ENCODE data around the gene HS3ST4.

The HS3ST4 gene

DNA sequence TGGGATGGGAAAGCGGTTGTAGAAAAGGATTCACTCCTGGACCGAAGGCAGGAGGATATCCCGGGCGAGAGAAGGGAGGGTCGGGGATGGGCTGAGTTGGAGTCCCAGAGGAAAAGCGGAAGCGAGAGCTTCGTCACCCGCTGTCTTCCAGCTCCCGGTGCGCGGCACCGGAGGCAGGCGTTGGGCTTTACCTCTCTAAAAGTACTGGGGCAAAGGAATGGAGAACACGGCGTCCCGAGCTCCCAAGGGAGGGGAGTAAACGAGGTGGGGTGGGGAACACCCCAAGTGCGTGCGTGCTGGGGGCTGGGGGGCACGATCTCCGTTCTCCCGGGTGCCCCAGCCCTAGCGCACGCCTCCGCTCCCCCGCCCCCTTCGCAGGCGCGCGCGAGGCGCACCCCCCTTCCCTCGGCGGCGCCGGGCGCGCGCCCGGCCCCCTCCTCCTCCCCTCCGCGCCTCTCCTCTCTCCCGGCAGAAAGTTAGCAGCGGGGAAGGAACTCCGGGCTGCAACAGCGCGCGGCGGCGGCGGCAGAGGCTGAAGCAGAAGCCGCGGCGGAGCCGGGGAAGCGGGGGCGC, at the start of gene HS3ST4:
HS3ST4 (plus strand) TSS at position 441 of the 573 bp plus-strand sequence.
- DNase-seq (ENCODE audit: low read depth), result no peak

- no peak for DNase-seq (ENCODE audit: low read depth)
Observed at GRCh38 chr16:25643633-25644032, 48.1 kb upstream of the HS3ST4 start.

DNA sequence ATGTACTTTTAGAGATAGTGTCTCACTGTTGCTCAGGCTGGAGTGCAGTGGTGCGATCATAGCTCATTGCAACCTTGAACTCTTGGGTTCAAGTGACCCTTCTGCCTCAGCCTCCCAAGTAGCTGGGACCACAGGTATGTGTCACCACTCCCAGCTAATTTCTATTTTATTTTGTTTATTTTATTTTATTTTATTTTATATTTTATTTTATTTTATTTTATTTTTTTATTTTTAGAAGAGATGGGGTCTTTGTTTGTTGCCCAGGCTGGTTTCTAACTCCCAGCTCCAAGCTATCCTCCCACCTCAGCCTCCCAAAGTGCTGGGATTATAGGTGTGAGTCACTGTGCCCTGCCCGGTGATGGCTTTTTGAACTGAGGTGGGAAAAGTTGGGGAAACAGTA, 35.1 kb upstream of the HS3ST4 start:
- DNase-seq (ENCODE audit: low read depth), result no peak

DNA sequence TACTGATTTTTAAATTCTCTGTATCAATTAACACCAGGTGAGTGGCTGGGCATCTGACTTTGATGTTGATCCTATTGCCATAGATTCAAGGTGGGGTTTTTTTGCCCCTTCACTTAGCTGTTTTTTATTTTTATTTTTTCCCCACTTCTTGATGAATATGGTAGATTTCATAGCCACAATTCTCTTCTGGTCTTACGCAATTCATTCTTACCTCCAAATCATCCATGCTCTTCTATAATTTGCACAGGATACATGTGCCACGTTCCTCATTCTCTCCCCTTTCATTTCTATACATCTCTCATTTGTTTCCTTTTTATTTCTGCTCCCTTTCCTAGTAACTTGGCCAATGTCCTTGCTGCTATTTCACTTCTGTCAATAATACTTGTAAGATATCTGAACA, 14.9 kb upstream of the HS3ST4 start:
- no peak for DNase-seq (ENCODE audit: low read depth)

- no peak for DNase-seq (ENCODE audit: low read depth)
Observed at GRCh38 chr16:25679511-25679910, 12.2 kb upstream of the HS3ST4 start.

GRCh38 chr16:25689137-25689836, 2.5 kb upstream of the HS3ST4 start:
- no peak for DNase-seq (ENCODE audit: low read depth)

DNA sequence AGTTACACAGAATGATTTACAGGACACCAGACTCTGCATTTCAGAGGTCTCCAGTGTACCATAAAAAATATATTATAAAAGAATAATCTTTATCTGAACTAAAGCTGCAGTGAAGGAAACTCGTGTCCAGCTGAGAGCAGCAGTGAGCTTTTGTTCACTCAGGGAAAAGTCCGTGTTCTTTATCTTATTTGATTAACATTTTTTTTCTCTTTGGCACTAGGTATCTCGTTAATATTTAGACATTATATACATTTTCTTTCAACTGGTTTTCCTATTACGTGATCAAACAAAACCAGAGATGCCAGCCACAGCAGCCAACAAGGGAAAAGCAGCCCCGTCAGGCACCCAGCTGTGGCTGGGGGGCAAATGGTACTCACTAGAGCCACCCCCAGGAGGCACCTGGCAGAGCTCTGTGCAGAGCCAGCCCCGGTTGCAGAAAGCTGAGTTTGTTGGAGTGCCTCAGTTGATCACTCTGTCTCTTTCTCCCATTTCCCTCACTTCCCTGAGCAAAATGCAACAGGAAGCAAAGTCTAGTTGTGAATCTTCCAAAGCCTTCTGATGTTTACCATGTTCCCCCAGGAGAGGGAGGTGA, 1.1 kb upstream of the HS3ST4 start:
- DNase-seq (ENCODE audit: low read depth), result no peak

DNA sequence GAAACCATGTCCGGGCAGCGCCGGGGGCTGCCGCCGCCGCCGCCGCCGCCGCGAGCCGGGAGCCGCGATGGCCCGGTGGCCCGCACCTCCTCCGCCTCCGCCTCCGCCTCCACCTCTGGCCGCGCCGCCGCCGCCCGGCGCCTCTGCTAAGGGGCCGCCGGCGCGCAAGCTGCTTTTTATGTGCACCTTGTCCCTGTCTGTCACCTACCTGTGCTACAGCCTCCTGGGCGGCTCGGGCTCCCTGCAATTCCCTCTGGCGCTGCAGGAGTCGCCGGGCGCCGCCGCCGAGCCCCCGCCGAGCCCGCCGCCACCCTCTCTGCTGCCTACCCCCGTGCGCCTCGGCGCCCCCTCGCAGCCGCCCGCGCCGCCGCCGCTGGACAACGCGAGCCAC, 587 bp downstream of the HS3ST4 start:
- DNase-seq (ENCODE audit: low read depth), result no peak

- no peak for DNase-seq (ENCODE audit: low read depth)
Observed at GRCh38 chr16:25692742-25693508, 1.2 kb downstream of the HS3ST4 start.

GRCh38 chr16:25693631-25694030, 1.9 kb downstream of the HS3ST4 start:
- no peak for DNase-seq (ENCODE audit: low read depth)

GRCh38 chr16:25699069-25699468, 7.3 kb downstream of the HS3ST4 start:
- DNase-seq (ENCODE audit: low read depth), result no peak

DNA sequence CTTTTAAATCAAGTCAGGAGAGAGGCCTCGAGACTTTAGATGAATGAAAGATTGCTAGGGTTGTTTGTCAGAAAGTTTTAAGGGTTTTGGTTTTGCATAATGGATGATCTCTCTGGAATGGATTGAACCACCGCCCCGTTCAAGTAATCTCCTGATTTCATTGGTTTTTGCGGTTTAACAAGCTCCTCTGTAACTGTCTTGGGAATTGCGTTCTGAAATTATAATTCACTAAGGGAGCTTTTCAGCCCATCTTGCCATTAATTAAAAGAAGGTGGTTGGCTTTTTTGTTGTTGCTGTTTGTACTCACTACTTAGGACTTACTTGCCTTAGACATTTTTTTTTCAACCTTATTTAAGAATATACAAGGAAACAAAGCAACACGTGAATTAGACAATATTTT, 8.8 kb downstream of the HS3ST4 start:
- DNase-seq (ENCODE audit: low read depth), result no peak

GRCh38 chr16:25707553-25707952, 15.8 kb downstream of the HS3ST4 start:
- DNase-seq (ENCODE audit: low read depth), result no peak

DNA sequence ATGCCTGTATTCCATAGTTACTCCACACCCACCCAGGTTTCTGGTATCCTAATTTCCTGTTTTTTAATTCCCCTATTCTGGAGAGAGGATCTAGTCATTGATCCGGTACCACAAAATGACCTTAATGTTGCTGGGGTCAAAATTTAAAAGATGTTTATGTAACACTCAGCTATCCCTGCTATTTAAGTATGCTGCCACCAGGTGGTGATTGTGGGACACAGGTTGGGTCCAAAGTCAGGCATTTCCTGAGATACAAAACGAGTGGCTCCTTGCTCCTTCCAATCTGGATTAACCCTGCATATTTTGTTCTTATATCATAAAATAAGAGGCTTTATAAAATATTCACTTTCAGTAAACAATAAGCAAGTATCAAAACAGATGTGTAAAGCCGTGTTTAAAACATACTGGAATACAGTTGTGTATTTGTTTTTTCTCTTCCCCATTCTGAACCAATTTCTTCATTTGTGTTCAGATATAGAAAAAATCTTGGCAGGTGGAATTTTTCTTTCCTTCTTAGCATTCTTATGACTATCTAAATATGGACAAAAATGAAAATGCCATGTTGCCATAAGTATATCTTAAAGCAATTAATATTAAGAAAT, 16.3 kb downstream of the HS3ST4 start:
- peak; percentile 21 for DNase-seq (ENCODE audit: low read depth)

- no peak for DNase-seq (ENCODE audit: low read depth)
Observed at GRCh38 chr16:25709213-25709612, 17.5 kb downstream of the HS3ST4 start.

DNA sequence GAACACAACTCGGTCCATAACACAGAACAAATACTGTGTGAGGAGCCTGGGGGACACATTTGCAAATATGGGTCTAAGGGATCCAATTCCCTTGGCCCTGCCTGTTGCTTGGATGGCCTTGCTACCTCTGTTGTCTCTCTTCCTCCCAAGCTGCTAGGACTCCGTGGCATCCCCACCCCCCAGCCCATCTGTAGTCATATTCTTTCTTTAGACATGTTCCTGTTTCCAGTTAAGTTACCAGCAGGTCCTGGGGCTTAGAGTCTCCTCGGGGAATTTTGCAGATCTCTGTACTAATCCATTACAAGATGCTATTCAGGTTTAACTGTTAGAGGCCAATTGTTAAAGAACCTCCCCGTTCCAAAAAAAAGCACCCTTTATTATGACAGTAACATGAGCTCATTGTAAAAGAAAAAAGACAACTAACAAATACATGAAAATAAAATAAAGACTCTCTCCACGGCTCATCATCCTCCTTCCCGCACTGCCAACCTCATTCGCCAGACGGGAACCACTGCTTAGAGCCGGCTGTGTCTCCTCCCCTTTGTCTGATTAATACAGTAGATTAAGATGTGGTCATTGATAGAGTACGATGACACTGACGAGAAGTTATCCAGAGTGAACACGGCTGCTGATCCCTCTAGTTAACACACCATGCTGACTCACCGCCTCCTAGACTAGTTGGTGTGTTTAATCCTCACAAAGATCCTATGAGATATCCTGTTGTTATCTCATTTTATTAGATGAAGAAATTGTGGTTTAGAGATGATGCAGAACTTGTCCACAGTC, 22.2 kb downstream of the HS3ST4 start:
- no peak for DNase-seq (ENCODE audit: low read depth)

DNA sequence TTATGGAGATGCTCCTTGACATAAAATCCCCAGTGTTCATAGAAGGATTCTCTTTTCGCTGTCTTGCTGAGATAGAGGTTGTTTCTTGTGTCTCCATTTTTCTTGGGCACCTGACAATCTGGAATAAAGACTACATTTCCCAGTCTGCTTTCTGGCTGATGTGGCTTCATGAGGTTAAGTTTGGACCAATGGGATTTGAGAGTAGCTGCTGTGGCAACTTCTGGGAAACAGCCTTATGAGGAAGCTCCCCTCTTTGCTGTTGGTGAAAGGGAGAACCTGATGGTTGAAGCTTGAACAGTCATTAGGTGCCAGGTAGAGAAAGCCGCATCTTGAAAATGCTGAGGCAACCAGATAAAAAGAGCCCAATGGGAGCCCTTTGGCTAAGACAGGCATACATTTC, 24.4 kb downstream of the HS3ST4 start:
- no peak for DNase-seq (ENCODE audit: low read depth)

DNA sequence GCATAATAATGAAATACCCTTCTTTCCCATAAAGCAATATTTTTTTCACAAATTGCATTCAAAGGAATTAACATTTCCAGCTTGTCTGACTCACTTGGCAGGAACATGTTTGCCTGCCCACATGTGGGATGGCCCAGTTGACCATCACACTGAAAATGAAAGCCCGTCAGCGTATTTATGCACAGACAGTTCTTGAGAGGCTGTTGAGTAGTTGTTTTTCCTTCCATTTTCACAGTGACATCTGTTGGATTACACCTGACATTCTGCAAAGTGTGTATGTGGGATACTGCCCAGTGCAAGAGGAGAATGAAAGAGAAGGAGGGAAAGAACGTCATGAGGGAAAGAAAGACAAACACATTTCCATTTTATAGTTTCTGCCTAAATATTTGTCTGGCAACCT, 29.7 kb downstream of the HS3ST4 start:
- no peak for DNase-seq (ENCODE audit: low read depth)

- no peak for DNase-seq (ENCODE audit: low read depth)
Observed at GRCh38 chr16:25726430-25727098, 34.8 kb downstream of the HS3ST4 start.

DNA sequence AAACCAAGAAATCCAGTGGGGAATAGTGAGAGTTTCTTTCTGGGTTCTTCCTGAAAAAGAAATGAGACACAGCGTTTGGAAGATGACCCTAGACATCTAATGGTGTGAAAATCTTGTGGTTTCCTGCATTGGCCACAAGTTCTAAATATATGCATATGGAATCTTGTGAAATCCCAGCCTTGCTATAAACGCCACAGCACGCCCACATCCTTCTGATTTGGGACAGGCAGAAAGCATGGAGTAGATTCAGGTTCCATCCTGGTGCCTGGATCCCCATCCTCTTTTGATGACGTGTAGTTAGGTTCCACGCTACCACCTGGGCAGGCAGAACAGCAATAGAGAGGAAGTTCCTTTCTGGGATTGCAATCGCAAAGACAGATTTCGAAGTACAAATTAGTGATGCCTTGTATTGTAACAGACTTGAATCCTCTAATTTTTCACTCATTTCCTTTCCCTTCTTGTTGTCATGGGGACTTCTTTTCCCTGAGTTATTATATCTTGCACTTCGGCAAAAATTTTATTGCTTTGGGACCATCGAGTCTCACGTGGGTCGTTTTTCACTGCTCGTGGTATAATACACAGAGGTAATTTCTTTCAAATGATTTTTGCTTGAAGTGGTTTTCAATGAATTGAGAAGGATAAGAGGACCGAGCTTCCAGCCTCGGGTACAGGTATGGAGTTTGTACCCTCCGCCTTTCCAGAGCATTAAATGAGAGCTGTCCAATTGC, 37.6 kb downstream of the HS3ST4 start:
- no peak for DNase-seq (ENCODE audit: low read depth)

DNA sequence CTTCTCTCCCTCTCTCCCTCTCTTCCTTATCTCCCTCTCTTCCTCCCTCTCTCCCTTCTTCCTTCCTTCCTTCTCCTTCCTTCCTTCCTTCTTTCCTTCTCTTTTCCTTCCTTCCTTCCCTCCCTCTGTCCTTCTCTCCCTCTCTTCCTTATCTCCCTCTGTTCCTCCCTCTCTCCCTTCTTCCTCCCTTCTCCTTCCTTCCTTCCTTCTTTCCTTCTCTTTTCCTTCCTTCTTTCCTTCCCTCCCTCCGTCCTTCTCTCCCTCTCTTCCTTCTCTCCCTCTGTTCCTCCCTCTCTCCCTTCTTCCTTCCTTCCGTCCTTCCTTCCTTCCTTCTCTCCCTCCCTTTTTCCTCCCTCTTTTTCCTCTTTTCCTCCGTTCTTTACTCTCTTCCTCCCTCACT, 38.6 kb downstream of the HS3ST4 start:
- DNase-seq (ENCODE audit: low read depth), result no peak

Data from CMK (cell line).